ENCODE measurements around the gene DVL2.

DVL2 gene

GRCh38 chr17:7226721-7227710 is 7.3 kb downstream of the DVL2 start:
- H3K27ac ChIP-seq = no peak overlapping the region

GRCh38 chr17:7225711-7226331 is 8.5 kb downstream of the DVL2 start:
- no peak overlapping the region for H3K27ac ChIP-seq
- DNase-seq (ENCODE audit: low spot score) = no peak
- no peak overlapping the region for H3K4me3 ChIP-seq

More at GRCh38 chr17:7226721-7227710, 7.3 kb downstream of the DVL2 start:
- no peak for TF ChIP-seq CTCF (IDR thresholded peaks at IDR 0.05)
- H3K4me3 ChIP-seq = no peak overlapping the region
- no peak for DNase-seq (ENCODE audit: low spot score)

GRCh38 chr17:7224661-7225111 is 9.6 kb downstream of the DVL2 start:
- DNase-seq (ENCODE audit: low spot score) = no peak
- H3K27ac ChIP-seq = no peak overlapping the region

More at GRCh38 chr17:7225711-7226331, 8.5 kb downstream of the DVL2 start:
- TF ChIP-seq CTCF (IDR thresholded peaks at IDR 0.05) = no peak

GRCh38 chr17:7224110-7224509 is 10.2 kb downstream of the DVL2 start:
- Histone ChIP-seq H3K27ac (peak overlapping the region in 1 of 2 donors; percentile 10), H3K4me3 (no peak overlapping the region)
- TF ChIP-seq CTCF (IDR thresholded peaks at IDR 0.05) = no peak
- no peak for DNase-seq (ENCODE audit: low spot score)

More at GRCh38 chr17:7224661-7225111, 9.6 kb downstream of the DVL2 start:
- H3K4me3 ChIP-seq = no peak overlapping the region
- TF ChIP-seq CTCF (IDR thresholded peaks at IDR 0.05) = no peak

GRCh38 chr17:7223375-7223774 is 10.9 kb downstream of the DVL2 start:
- H3K27ac ChIP-seq = no peak overlapping the region
- no peak for TF ChIP-seq CTCF (IDR thresholded peaks at IDR 0.05)
- no peak overlapping the region for H3K4me3 ChIP-seq
- no peak for DNase-seq (ENCODE audit: low spot score)

- no peak overlapping the region for H3K4me3 ChIP-seq
- no peak overlapping the region for H3K27ac ChIP-seq
- no peak for DNase-seq (ENCODE audit: low spot score)
- no peak for TF ChIP-seq CTCF (IDR thresholded peaks at IDR 0.05)
These were observed 11.4 kb downstream of the DVL2 start for GRCh38 chr17:7222972-7223292.

Measured in coronary artery (tissue), 2 donors.